GM23248 (cell line): ENCODE results near the gene PLAAT2.

ENCODE experiments used
- EZH2 ChIP-seq: fragments of 200-600 bp; sonication (generic); IDR thresholded peaks from 2 replicates; pipeline ENCODE4 v1.6.1; 2018; ENCODE audit warnings: antibody characterized with exemption, mild to moderate bottlenecking; ENCODE audit not compliant: insufficient read depth, poor library complexity, severe bottlenecking
- EZH2phosphoT487 ChIP-seq: fragments of 200-600 bp; sonication (generic); IDR thresholded peaks from 2 replicates; pipeline ENCODE4 v1.6.1; 2018; ENCODE audit warnings: antibody characterized with exemption, moderate library complexity, mild to moderate bottlenecking, low read depth; ENCODE audit not compliant: insufficient read depth

- TF ChIP-seq EZH2 (no peak), EZH2phosphoT487 (no peak)
Measured at GRCh38 chr11:63609536-63609935, 46.4 kb upstream of the PLAAT2 start.
